ENCODE measurements around the gene CNKSR2. TPM values are rescaled to one million over a fixed set of nuclear protein-coding genes. Genes with fewer than 3 reads are reported as not detected.

The CNKSR2 gene
- total RNA-seq, 2 experiments from 2014 or later = 14.4 to 14.8 TPM

GRCh38 chrX:21503593-21503992, 129.4 kb downstream of the CNKSR2 start:
- Histone ChIP-seq H3K4me1 (ENCODE audit: insufficient read depth, low read length) (no peaks in the 10 kb centered on the region), H3K27me3 (ENCODE audit: control insufficient read depth in 1 of 2, insufficient read depth in 2 of 2, low read length in 2 of 2) (no peaks in the 10 kb centered on the region), H3K27ac (ENCODE audit: low read depth in 1 of 2, low read length in 2 of 2) (no peak overlapping the region), H3K36me3 (ENCODE audit: insufficient read depth, low read length) (no peaks in the 10 kb centered on the region), H3K9me3 (ENCODE audit: control insufficient read depth in 1 of 2, insufficient read depth in 1 of 2, low read length in 2 of 2) (no peaks in the 10 kb centered on the region), H3K4me3 (ENCODE audit: low read length) (no peak overlapping the region)
- Mint-ChIP-seq H3K4me1 (ENCODE audit: low read depth) (no peaks in the 10 kb centered on the region), H3K27me3 (no peaks in the 10 kb centered on the region), H3K9me3 (no peaks in the 10 kb centered on the region), H3K36me3 (ENCODE audit: low read depth) (peaks cover 11% of the 10 kb centered on the region), H3K27ac (no peak overlapping the region), H3K4me3 (no peak overlapping the region)
- intact Hi-C loops (cut with DNase I, micrococcal nuclease) = no loop called here
- TF ChIP-seq CTCF (IDR thresholded peaks at IDR 0.05) = no peak
- no peak for DNase-seq
- ATAC-seq (ENCODE audit: poor library complexity) = no peak
- ChIA-PET POLR2A (no interaction called here), CTCF (no interaction called here)

- no peaks in the 10 kb centered on the region for H3K4me1 ChIP-seq (ENCODE audit: insufficient read depth, low read length)
- Mint-ChIP-seq H3K27ac (no peak overlapping the region), H3K36me3 (ENCODE audit: low read depth) (peaks cover 4% of the 10 kb centered on the region), H3K9me3 (no peaks in the 10 kb centered on the region), H3K4me1 (ENCODE audit: low read depth) (no peaks in the 10 kb centered on the region), H3K27me3 (no peaks in the 10 kb centered on the region), H3K4me3 (no peak overlapping the region)
- ChIA-PET CTCF (no interaction called here), POLR2A (no interaction called here)
- H3K27ac ChIP-seq (ENCODE audit: low read depth in 1 of 2, low read length in 2 of 2) = no peak overlapping the region
- no peaks in the 10 kb centered on the region for H3K36me3 ChIP-seq (ENCODE audit: insufficient read depth, low read length)
- intact Hi-C loops (cut with DNase I, micrococcal nuclease) = no loop called here
- ATAC-seq (ENCODE audit: poor library complexity) = no peak
- H3K27me3 ChIP-seq (ENCODE audit: control insufficient read depth in 1 of 2, insufficient read depth in 2 of 2, low read length in 2 of 2) = no peaks in the 10 kb centered on the region
- H3K9me3 ChIP-seq (ENCODE audit: control insufficient read depth in 1 of 2, insufficient read depth in 1 of 2, low read length in 2 of 2) = no peaks in the 10 kb centered on the region
- TF ChIP-seq CTCF (IDR thresholded peaks at IDR 0.05) = no peak
- no peak for DNase-seq
- no peak overlapping the region for H3K4me3 ChIP-seq (ENCODE audit: low read length)
Observed at GRCh38 chrX:21509912-21510311, 135.7 kb downstream of the CNKSR2 start.

- Histone ChIP-seq H3K36me3 (ENCODE audit: insufficient read depth, low read length) (no peaks in the 10 kb centered on the region), H3K4me1 (ENCODE audit: insufficient read depth, low read length) (no peaks in the 10 kb centered on the region), H3K9me3 (ENCODE audit: control insufficient read depth in 1 of 2, insufficient read depth in 1 of 2, low read length in 2 of 2) (no peaks in the 10 kb centered on the region), H3K27ac (ENCODE audit: low read depth in 1 of 2, low read length in 2 of 2) (no peak overlapping the region), H3K27me3 (ENCODE audit: control insufficient read depth in 1 of 2, insufficient read depth in 2 of 2, low read length in 2 of 2) (no peaks in the 10 kb centered on the region), H3K4me3 (ENCODE audit: low read length) (no peak overlapping the region)
- peaks cover 5% of the 10 kb centered on the region for H3K4me1 Mint-ChIP-seq (ENCODE audit: low read depth)
- H3K9me3 Mint-ChIP-seq = no peaks in the 10 kb centered on the region
- H3K27me3 Mint-ChIP-seq = no peaks in the 10 kb centered on the region
- H3K27ac Mint-ChIP-seq = no peak overlapping the region
- intact Hi-C loops (cut with DNase I, micrococcal nuclease) = no loop called here
- no peak overlapping the region for H3K4me3 Mint-ChIP-seq
- H3K36me3 Mint-ChIP-seq (ENCODE audit: low read depth) = no peaks in the 10 kb centered on the region
- ChIA-PET CTCF (no interaction called here), POLR2A (no interaction called here)
- ATAC-seq (ENCODE audit: poor library complexity) (no peak), DNase-seq (no peak)
- TF ChIP-seq CTCF (IDR thresholded peaks at IDR 0.05) = no peak
Observed at GRCh38 chrX:21524008-21524407, 149.8 kb downstream of the CNKSR2 start.

All from CD4-positive, alpha-beta T cell (primary cell).